GM12892 (cell line): Measurements from ENCODE around the gene BRINP1.

ENCODE experiments used
- POLR2A ChIP-seq: IDR thresholded peaks from 2 replicates; pipeline ENCODE4 v1.6.1; 2011; ENCODE audit warnings: low read depth, low read length, control low read depth
- POLR2AphosphoS5 ChIP-seq: IDR thresholded peaks from 2 replicates; pipeline ENCODE4 v1.6.1; 2011; ENCODE audit warnings: low read depth, low read length, control low read depth
- TAF1 ChIP-seq: IDR thresholded peaks from 2 replicates; pipeline ENCODE4 v1.6.1; 2011; ENCODE audit warnings: low read depth, mild to moderate bottlenecking, control low read depth, low read length, borderline replicate concordance

- TF ChIP-seq POLR2A (no peak), POLR2AphosphoS5 (no peak), TAF1 (no peak)
Observed at GRCh38 chr9:119304555-119304954, 64.7 kb downstream of the BRINP1 start.
